ENCODE data around the gene SKIC2.
A peak's percentile ranks its signal among the peaks of the same experiment; 100 is the strongest.
"Not testable (repeated sequence)": the region's sequence is repeated elsewhere in the genome, so short reads cannot be mapped to it uniquely, and the experiment has no call there.

The SKIC2 gene

GRCh38 chr6:31958741-31959739 lies at the start of gene SKIC2, which contains the start of gene NELFE:
TSS of gene SKIC2 (plus strand) at chr6:31959175. CDS start at chr6:31959193, 18 bp downstream.
TSS of gene NELFE (minus strand) at chr6:31958971. CDS start at chr6:31958446, 525 bp downstream.
- in situ Hi-C loops (cut with MboI; ENCODE audit: low pct_unique_long_range_greater_than_20kb, low sequenced_read_pairs, unreplicated experiment) = no loop called here
- TF ChIP-seq CTCF (IDR thresholded peaks at IDR 0.05; ENCODE audit: extremely low read depth, insufficient read depth, missing control alignments) = no peak
- peak; percentile 100 for DNase-seq (ENCODE audit: low spot score)

- in situ Hi-C loops (cut with MboI; ENCODE audit: low pct_unique_long_range_greater_than_20kb, low sequenced_read_pairs, unreplicated experiment); DNase-seq (ENCODE audit: low spot score): not testable (repeated sequence)
These were observed 49.7 kb upstream of the SKIC2 start for GRCh38 chr6:31909298-31909697.

DNA sequence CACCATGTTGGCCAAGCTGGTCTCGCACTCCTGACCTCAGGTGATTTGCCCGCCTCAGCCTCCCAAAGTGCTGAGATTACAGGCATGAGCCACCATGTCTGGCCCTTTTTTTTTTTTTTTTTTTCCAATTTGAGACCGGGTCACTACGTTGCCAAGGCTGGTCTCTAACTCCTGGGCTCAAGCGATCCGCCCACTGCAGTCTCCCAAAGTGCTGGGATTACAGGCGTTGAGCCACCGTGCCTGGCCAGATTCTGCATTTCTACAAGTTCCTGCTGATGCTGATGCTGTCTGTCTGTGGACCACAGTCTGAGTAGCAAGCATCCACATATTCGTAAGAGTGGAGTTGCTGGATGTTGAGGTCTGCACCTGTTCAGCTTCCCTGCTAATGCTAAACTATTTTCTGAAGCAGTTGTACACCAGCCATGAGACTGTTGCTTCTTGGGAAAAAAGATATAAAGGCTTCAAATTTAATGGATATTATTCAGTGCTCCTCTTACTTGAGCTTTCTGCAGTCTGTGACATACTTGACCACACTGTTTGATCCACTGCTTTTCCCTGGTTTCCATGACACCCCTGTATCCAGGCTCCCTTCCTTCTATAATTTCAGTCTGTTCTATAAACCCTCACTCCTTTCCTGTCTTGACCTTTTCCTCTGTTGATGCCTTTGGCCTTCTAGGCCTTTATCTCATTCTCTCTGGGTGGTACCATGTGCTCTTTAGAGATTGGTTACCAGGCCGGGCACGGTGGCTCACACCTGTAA lies 47.0 kb upstream of the SKIC2 start:
- TF ChIP-seq CTCF (IDR thresholded peaks at IDR 0.05; ENCODE audit: extremely low read depth, insufficient read depth, missing control alignments) = no peak
- in situ Hi-C loops (cut with MboI; ENCODE audit: low pct_unique_long_range_greater_than_20kb, low sequenced_read_pairs, unreplicated experiment) = no loop called here
- no peak for DNase-seq (ENCODE audit: low spot score)

- DNase-seq (ENCODE audit: low spot score) = no peak
- no peak for TF ChIP-seq CTCF (IDR thresholded peaks at IDR 0.05; ENCODE audit: extremely low read depth, insufficient read depth, missing control alignments)
- in situ Hi-C loops (cut with MboI; ENCODE audit: low pct_unique_long_range_greater_than_20kb, low sequenced_read_pairs, unreplicated experiment) = no loop called here
These were observed 43.6 kb upstream of the SKIC2 start for GRCh38 chr6:31915351-31915750.

DNA sequence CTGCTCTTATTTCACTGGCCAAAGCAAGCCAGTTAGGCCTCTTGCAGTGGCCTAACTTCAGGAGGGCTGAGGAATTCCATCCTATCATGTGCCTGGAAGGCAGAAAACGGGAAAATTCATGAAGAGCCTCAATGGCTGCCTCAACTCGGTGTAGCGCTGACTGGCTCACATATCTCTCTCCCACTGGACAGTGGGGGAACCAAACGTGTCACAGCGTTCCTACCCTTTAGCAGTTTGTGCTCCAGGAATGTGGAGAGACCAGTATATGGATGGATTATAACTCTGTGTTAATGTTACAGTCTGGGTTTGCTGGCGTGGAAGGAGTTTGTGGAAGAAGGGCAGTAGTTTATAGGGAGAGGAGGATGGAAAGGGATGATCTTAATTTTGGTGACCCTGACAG lies 43.2 kb upstream of the SKIC2 start:
- TF ChIP-seq CTCF (IDR thresholded peaks at IDR 0.05; ENCODE audit: extremely low read depth, insufficient read depth, missing control alignments) = no peak
- in situ Hi-C loops (cut with MboI; ENCODE audit: low pct_unique_long_range_greater_than_20kb, low sequenced_read_pairs, unreplicated experiment) = no loop called here
- no peak for DNase-seq (ENCODE audit: low spot score)

DNA sequence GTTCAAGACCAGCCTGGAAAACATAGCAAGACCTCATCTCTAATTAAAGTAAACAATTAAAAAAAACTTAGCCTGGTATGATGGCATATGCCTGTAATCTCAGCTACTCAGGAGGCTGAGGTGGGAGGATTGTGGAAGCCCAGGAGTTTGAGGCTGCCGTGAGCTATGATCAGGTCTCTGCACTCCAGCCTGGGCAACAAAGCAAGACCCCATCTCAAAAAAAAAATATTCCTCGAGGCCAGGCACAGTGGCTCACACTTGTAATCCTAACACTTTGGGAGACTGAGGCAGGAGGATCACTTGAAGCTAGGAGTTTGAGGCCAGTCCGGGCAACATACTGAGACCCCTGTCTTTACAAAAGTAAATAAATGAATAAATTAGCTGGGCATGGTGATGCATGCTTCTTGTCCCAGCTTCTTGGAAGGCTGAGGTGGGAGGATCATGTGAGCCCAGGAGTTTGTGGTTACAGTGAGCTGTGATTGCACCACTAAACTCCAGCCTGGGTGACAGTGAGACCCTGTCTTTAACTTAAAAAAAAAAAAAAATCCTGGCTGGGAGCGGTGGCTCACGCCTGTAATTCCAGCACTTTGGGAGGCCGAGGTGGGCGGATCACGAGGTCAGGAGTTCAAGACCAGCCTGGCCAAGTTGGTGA lies 40.8 kb upstream of the SKIC2 start:
- no peak for DNase-seq (ENCODE audit: low spot score)
- in situ Hi-C loops (cut with MboI; ENCODE audit: low pct_unique_long_range_greater_than_20kb, low sequenced_read_pairs, unreplicated experiment) = no loop called here

More for the DNA sequence above, 40.8 kb upstream of the SKIC2 start:
- TF ChIP-seq CTCF (IDR thresholded peaks at IDR 0.05; ENCODE audit: extremely low read depth, insufficient read depth, missing control alignments) = no peak
